Fibroblast of peridontal ligament (primary cell): ENCODE results near the gene MX1.

Source experiments
- DNase-seq: peaks from one replicate; pipeline ENCODE4 v3.0.0-alpha.2; 2010; ENCODE audit errors: extremely low read depth

MX1 gene

GRCh38 chr21:41431788-41432548 lies 5.9 kb downstream of the MX1 start:
- DNase-seq: no peak

DNA sequence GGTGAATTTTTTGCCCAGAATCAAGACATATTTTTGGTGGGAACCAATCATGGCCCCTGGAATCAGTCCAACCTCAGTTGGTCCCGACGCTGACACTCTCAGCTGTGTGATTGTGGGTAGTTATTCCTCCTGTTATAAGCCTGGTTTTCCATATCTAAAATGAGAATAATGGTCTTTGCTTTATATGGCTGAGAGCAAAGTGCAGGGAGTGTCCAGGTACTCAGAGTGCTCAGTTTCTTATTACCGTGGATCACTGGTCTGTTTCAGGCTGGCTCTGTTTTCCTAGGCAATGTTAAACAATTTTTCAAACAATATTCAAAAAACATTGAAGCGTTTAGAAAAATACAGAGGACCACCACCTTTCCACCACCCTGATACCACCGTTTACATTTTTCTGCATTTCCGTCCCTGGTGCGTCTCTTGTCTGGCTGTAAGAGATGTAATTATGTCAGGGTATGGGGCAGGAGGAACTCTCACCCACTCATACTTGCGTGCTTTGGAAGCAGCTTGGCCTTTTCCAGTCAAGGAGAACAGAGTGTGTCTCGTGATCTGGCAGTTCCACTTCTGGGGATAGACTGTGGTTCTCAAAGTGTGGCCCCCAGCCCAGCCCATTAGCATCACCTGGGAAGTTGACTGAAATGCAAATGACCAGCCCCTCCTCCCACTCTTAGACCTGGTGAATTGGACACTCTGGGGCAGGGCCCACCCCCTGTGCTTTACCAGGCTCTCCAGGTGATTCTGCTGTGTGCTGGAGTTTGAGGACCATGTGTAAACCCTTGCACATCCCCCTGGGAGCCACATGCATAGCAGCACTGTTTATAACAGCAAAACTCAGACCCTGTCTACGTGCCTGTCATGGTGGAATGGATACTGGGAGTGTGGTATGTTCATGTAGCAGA lies 6.8 kb downstream of the MX1 start:
- DNase-seq: no peak

GRCh38 chr21:41433566-41433965 lies 7.5 kb downstream of the MX1 start:
- no peak for DNase-seq

DNA sequence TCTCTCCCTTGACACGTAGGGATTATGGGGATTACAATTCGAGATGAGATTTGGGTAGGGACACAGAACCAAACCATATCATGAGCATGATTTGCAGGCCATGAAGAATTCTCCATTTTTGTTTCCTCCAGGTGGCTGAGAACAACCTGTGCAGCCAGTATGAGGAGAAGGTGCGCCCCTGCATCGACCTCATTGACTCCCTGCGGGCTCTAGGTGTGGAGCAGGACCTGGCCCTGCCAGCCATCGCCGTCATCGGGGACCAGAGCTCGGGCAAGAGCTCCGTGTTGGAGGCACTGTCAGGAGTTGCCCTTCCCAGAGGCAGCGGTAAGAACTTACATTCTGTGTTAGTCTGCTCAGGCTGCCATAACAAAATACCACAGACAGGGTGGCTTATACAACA lies 9.7 kb downstream of the MX1 start:
- no peak for DNase-seq

- DNase-seq: no peak
Observed at GRCh38 chr21:41437729-41438128, 11.7 kb downstream of the MX1 start.

- no peak for DNase-seq
Observed at GRCh38 chr21:41438425-41439113, 12.5 kb downstream of the MX1 start.

GRCh38 chr21:41439248-41439647 lies 13.2 kb downstream of the MX1 start:
- DNase-seq: no peak

- DNase-seq: no peak
Observed at GRCh38 chr21:41441546-41441945, 15.5 kb downstream of the MX1 start.

- no peak for DNase-seq
Observed at GRCh38 chr21:41442481-41443186, 16.6 kb downstream of the MX1 start.

DNA sequence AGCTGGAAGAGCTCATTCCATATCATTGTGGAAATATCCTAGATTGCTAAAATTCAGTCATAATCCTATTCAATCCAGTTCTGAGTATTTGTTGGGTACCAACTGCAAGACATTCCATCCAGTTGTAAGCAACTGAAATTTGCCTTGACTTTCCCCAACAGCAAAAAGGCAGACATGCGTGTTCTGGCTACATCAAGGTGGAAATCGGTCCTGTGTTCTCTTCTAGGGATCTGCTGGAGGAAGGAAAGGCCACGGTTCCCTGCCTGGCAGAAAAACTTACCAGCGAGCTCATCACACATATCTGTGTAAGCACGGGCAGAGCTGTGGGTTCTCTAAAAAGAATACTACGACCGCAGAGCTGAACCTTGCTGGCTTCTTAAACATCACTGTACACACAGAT lies 17.5 kb downstream of the MX1 start:
- no peak for DNase-seq

GRCh38 chr21:41444703-41445464 lies 18.8 kb downstream of the MX1 start:
- no peak for DNase-seq

- DNase-seq: no peak
Observed at GRCh38 chr21:41445465-41445862, 19.4 kb downstream of the MX1 start.

DNA sequence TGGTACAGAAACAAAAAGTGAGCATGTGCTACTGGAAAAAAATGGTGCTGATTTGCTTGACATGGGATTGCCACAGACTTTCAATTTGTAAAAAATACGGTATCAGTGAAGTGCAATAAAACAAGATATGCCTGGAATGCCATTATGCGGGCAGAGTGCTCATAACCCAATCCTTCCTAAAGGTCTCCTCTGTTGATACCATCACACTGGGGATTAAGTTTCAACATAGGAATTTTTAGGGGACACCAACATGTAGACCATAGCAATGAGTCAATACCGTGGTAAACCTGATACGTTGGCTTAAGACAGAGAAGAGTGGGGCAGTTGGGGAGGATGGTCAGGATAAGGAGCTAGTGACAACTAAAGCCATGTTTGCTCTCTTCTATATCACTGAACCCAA lies 20.5 kb downstream of the MX1 start:
- DNase-seq: no peak

DNA sequence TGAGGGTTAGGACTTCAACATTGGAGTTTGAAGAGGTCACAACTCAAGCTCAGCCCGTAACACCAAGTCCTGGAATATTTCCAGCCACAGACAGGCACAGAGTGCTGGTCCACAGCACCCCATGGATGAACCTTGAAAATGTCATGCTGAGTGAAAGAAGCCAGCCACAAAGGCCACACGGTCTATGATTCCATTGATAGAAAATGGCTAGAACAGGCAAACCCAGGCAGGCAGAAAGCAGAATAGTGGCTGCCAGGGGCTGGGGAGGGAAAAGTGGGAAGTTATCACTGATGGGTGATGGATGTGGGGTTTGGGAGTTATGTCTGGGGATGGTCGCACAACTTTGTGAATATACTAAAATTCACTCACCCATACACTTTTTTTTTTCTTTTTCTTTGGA lies 21.3 kb downstream of the MX1 start:
- DNase-seq: no peak

DNA sequence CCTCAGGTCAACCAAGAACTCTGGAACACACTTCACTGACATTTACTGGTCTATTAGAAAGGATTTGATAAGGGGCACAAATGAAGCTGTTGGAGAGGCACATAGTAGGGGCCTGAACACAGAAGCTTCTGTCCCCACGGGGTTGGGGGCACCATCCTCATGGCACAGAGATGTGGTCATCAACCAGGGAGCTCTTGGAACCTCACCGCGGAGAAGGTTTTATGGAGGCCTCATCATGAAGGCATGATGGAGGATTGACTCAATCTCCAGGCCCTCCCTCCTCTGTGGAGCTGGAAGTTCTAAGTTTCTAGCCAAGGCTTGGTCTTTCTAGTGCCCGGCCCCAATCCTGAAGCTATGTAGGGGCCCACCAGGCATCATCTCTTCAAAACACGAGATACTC lies 23.6 kb downstream of the MX1 start:
- no peak for DNase-seq

GRCh38 chr21:41451753-41452676 lies 26.0 kb downstream of the MX1 start:
- no peak for DNase-seq

DNA sequence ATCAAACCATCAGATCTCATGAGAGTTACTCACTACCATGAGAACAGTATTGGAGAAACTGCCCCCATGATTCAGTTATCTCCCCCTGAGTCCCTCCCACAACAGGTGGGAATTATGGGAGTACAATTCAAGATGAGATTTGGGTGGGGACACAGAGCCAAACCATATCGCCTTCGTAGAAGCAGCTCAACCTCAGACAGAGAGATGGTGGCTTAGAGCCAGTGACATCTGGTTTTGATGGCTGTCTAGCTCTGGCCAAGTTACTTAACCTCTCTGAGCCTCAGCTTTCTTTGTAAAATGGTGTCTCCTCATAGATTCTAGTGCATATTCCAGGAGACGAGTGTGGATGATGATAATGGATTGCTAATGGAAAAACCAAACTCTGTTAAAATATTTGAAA lies 27.2 kb downstream of the MX1 start:
- no peak for DNase-seq

DNA sequence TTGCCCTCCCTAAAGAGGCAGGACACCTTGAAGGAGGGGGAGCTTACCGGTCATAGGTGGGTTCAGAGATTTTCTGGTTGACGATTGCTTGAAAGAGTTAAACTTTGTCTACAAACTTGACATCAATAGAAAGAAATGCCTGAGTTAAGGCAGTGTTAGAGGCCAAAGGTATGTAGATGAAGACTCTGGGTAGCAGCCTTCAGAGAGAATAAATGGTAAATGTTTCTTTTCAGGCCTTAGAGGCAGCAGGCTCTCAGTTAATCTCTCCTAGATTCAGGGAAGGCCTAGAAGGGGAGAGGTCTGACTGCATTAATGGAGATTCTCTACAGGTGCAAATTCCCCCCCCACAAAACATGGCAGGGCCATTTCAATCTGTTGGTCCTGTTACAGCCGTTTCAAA lies 27.7 kb downstream of the MX1 start:
- no peak for DNase-seq

GRCh38 chr21:41458121-41458520 lies 32.1 kb downstream of the MX1 start:
- no peak for DNase-seq

- no peak for DNase-seq
Observed at GRCh38 chr21:41458559-41458958, 32.5 kb downstream of the MX1 start.
